Esophagus squamous epithelium (tissue), 4 donors: ENCODE measurements around the gene AFAP1L1.

ENCODE experiments used
- POLR2A ChIP-seq, 4 donors: fragments of 450-650 bp; IDR thresholded peaks; one replicate each; pipeline ENCODE4 v1.6.1; 2017; ENCODE audit warnings: antibody characterized with exemption in 4 of 4, mild to moderate bottlenecking in 4 of 4, moderate library complexity in 3 of 4
- TF ChIP-seq, protein P1 (sequence below), 6 experiments: fragments of 450-650 bp in 4 of 6; fragments of 200-600 bp in 2 of 6; sonication (generic) in 2 of 6; IDR thresholded peaks; one replicate each; pipeline ENCODE4 v1.5.1; 2016 to 2019; ENCODE audit warnings: antibody characterized with exemption in 6 of 6, mild to moderate bottlenecking in 4 of 6, moderate library complexity in 4 of 6

DNA sequence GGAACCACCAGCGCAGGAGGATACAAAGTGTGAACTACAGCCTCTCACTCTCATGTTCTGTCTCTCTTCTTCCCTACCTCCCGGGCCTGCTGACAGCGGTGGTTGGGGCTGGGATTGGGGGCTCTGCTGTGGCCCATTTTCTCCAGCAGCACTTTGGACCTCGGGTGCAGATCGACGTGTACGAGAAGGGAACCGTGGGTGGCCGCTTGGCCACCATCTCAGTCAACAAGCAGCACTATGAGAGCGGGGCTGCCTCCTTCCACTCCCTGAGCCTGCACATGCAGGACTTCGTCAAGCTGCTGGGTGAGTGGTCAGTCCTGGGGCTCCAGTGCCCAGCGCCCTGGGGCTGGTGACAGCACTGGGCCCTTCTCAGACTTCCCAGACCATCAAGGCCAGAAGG is 90.9 kb downstream of the AFAP1L1 start:
- TF ChIP-seq POLR2A (IDR thresholded peaks at IDR 0.05), result no peak
- TF ChIP-seq, protein P1, sequence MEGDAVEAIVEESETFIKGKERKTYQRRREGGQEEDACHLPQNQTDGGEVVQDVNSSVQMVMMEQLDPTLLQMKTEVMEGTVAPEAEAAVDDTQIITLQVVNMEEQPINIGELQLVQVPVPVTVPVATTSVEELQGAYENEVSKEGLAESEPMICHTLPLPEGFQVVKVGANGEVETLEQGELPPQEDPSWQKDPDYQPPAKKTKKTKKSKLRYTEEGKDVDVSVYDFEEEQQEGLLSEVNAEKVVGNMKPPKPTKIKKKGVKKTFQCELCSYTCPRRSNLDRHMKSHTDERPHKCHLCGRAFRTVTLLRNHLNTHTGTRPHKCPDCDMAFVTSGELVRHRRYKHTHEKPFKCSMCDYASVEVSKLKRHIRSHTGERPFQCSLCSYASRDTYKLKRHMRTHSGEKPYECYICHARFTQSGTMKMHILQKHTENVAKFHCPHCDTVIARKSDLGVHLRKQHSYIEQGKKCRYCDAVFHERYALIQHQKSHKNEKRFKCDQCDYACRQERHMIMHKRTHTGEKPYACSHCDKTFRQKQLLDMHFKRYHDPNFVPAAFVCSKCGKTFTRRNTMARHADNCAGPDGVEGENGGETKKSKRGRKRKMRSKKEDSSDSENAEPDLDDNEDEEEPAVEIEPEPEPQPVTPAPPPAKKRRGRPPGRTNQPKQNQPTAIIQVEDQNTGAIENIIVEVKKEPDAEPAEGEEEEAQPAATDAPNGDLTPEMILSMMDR (IDR thresholded peaks at IDR 0.05), result no peak
